Body of pancreas (tissue), 4 donors: ENCODE measurements around the gene MAGI3. TPM values are rescaled to one million over a fixed set of nuclear protein-coding genes. Genes with fewer than 3 reads are reported as not detected.
A peak's percentile ranks its signal among the peaks of the same experiment; 100 is the strongest.

Experiments used
- ATAC-seq: fragments of 150-250 bp; one replicate; pipeline ENCODE4 v1.9.1; 2016
- DNase-seq, 4 donors: peaks; one replicate each; pipeline ENCODE4 v3.0.0-alpha.2; 2019
- H3K27ac ChIP-seq, 4 donors: fragments of 200-600 bp; sonication (generic); 1 replicate in 3 of 4; 2 replicates in 1 of 4; pipeline versions ENCODE4 v1.5.1 to v1.6.1; 2016 to 2019; ENCODE audit warnings: mild to moderate bottlenecking in 1 of 4, mixed read lengths in 1 of 4, moderate library complexity in 1 of 4
- H3K27me3 ChIP-seq, 2 donors: fragments of 200-600 bp; sonication (generic); one replicate each; pipeline ENCODE4 v1.6.0; 2016; ENCODE audit warnings: mild to moderate bottlenecking in 1 of 2
- H3K36me3 ChIP-seq, 2 donors: fragments of 200-600 bp; sonication (generic); replicated peaks in 1 of 2; 2 replicates each; pipeline ENCODE4 v1.5.1; 2016; ENCODE audit warnings: low read depth in 2 of 2; ENCODE audit not compliant: insufficient read depth in 1 of 2
- H3K4me1 ChIP-seq: fragments of 200-600 bp; sonication (generic); one replicate; pipeline ENCODE4 v1.6.0; 2016
- H3K4me3 ChIP-seq, 2 donors: fragments of 200-600 bp; sonication (generic); 1 replicate in 1 of 2; 2 replicates in 1 of 2; pipeline ENCODE4 v1.5.1; 2016 to 2019
- H3K9me3 ChIP-seq, 3 donors: fragments of 200-600 bp; sonication (generic); 1 replicate in 2 of 3; 2 replicates in 1 of 3; pipeline ENCODE4 v1.5.1; 2016
- CTCF ChIP-seq, 7 experiments: fragments of 450-650 bp in 4 of 7; fragments of 200-600 bp in 3 of 7; sonication (generic) in 3 of 7; IDR thresholded peaks; one replicate each; pipeline ENCODE4 v1.5.1; 2016 to 2019; ENCODE audit warnings: antibody characterized with exemption in 7 of 7
- POLR2A ChIP-seq, 3 donors: fragments of 450-650 bp; IDR thresholded peaks; one replicate each; pipeline ENCODE4 v1.6.1; 2016; ENCODE audit warnings: antibody characterized with exemption in 3 of 3, mild to moderate bottlenecking in 2 of 3
- WGBS, 2 donors: methylation state at CpG; one replicate each; pipeline ENCODE4 v1.1.5; 2017; 5-methylcytosine and 5-hydroxymethylcytosine counted together
- intact Hi-C: fragments of 100-400 bp; cut with DNase I; formaldehyde crosslinking; loops from one replicate; pipeline ENCODE4 v1.15.1; 2023
- total RNA-seq, 2 donors: library from RNA; depleted of rRNA; stranded (reverse); fragments of >200 nt; gene quantifications; one replicate each; pipeline ENCODE4 v1.1.0, GENCODE V29; 2016

MAGI3 gene
- total RNA-seq, 2 donors from 2014 or later: 38.4 to 75.8 TPM

- Histone ChIP-seq H3K9me3 (no peaks in the 10 kb centered on the region), H3K36me3 (no peaks in the 10 kb centered on the region), H3K4me1 (peaks cover 6% of the 10 kb centered on the region), H3K27me3 (no peaks in the 10 kb centered on the region), H3K4me3 (no peak overlapping the region), H3K27ac (no peak overlapping the region)
- DNase-seq (no peak), ATAC-seq (no peak)
- TF ChIP-seq CTCF (IDR thresholded peaks at IDR 0.05): no peak
- TF ChIP-seq POLR2A (IDR thresholded peaks at IDR 0.05): no peak
- WGBS, 2 donors: 90 to 92% methylated on average over 7 of the region's 7 CpGs
- intact Hi-C loops: no loop called here
Measured at GRCh38 chr1:113681596-113682337, 291.5 kb downstream of the MAGI3 start.

- H3K36me3 ChIP-seq: no peaks in the 10 kb centered on the region
- intact Hi-C loops: no loop called here
- no peaks in the 10 kb centered on the region for H3K9me3 ChIP-seq
- no peak for TF ChIP-seq POLR2A (IDR thresholded peaks at IDR 0.05)
- TF ChIP-seq CTCF (IDR thresholded peaks at IDR 0.05): no peak
- no peak overlapping the region for H3K4me3 ChIP-seq
- 72 to 74% methylated on average over 8 of the region's 8 CpGs for WGBS, 2 donors
- H3K4me1 ChIP-seq: no peaks in the 10 kb centered on the region
- DNase-seq (peak in 1 of 4 donors; percentile 4), ATAC-seq (peak; percentile 56)
- peak overlapping the region in 1 of 4 donors; percentile 38 for H3K27ac ChIP-seq
- H3K27me3 ChIP-seq: no peaks in the 10 kb centered on the region
Measured at GRCh38 chr1:113683384-113684152, 293.3 kb downstream of the MAGI3 start.

GRCh38 chr1:113684153-113684541, 293.8 kb downstream of the MAGI3 start:
- TF ChIP-seq POLR2A (IDR thresholded peaks at IDR 0.05): no peak
- no peak for TF ChIP-seq CTCF (IDR thresholded peaks at IDR 0.05)
- Histone ChIP-seq H3K9me3 (no peaks in the 10 kb centered on the region), H3K27ac (no peak overlapping the region), H3K4me1 (no peaks in the 10 kb centered on the region), H3K36me3 (no peaks in the 10 kb centered on the region), H3K4me3 (no peak overlapping the region), H3K27me3 (no peaks in the 10 kb centered on the region)
- ATAC-seq (peak; percentile 35), DNase-seq (peak in 3 of 4 donors; percentile 22 to 32 (median 25))
- intact Hi-C loops: no loop called here
- 64 to 74% methylated on average over 6 of the region's 6 CpGs for WGBS, 2 donors

GRCh38 chr1:113686891-113687618, 296.7 kb downstream of the MAGI3 start:
- 75 to 86% methylated on average over 3 of the region's 3 CpGs for WGBS, 2 donors
- Histone ChIP-seq H3K4me3 (no peak overlapping the region), H3K27ac (no peak overlapping the region), H3K36me3 (no peaks in the 10 kb centered on the region), H3K4me1 (no peaks in the 10 kb centered on the region), H3K27me3 (no peaks in the 10 kb centered on the region), H3K9me3 (no peaks in the 10 kb centered on the region)
- no peak for ATAC-seq
- TF ChIP-seq POLR2A (IDR thresholded peaks at IDR 0.05): no peak
- intact Hi-C loops: no loop called here
- DNase-seq: no peak

- no peak for DNase-seq
- ATAC-seq: no peak
Measured at GRCh38 chr1:113691184-113691583, 300.9 kb downstream of the MAGI3 start.

More at GRCh38 chr1:113691184-113691583, 300.9 kb downstream of the MAGI3 start:
- Histone ChIP-seq H3K4me3 (no peak overlapping the region), H3K27ac (no peak overlapping the region), H3K36me3 (no peaks in the 10 kb centered on the region), H3K4me1 (no peaks in the 10 kb centered on the region), H3K27me3 (no peaks in the 10 kb centered on the region), H3K9me3 (no peaks in the 10 kb centered on the region)
- WGBS, 2 donors: 91% methylated on average over 2 of the region's 2 CpGs
- TF ChIP-seq CTCF (IDR thresholded peaks at IDR 0.05) (no peak), POLR2A (IDR thresholded peaks at IDR 0.05) (no peak)
- intact Hi-C loops: no loop called here
